WTC11 (cell line): Measurements from ENCODE around the gene POTEH.
"Not testable (repeated sequence)": the region's sequence is repeated elsewhere in the genome, so short reads cannot be mapped to it uniquely, and the experiment has no call there.

Source experiments
- NFATC4 ChIP-seq: fragments of 250-450 bp; sonication (Bioruptor Pico); IDR thresholded peaks from 2 replicates; pipeline ENCODE4 v1.9.0; 2021; ENCODE audit warnings: mild to moderate bottlenecking
- SP1 ChIP-seq: sonication (generic); formaldehyde crosslinking; conservative IDR thresholded peaks from 2 replicates; pipeline ENCODE4 v1.8.1; 2022; ENCODE audit warnings: missing genetic modification reagents
- TP53 ChIP-seq: sonication (generic); formaldehyde crosslinking; IDR thresholded peaks from 2 replicates; pipeline ENCODE4 v1.8.1; 2023; ENCODE audit warnings: mild to moderate bottlenecking, missing genetic modification reagents
- TF ChIP-seq, protein P1 (sequence below): sonication (generic); formaldehyde crosslinking; conservative IDR thresholded peaks from 2 replicates; pipeline ENCODE4 v1.8.1; 2022; ENCODE audit warnings: mild to moderate bottlenecking, missing genetic modification reagents
- TF ChIP-seq, protein P2 (sequence below): fragments of 200-600 bp; IDR thresholded peaks from 2 replicates; pipeline ENCODE4 v1.8.0; 2022; ENCODE audit warnings: antibody characterized with exemption
- TF ChIP-seq, protein P3 (sequence below): sonication (generic); formaldehyde crosslinking; IDR thresholded peaks from 2 replicates; pipeline ENCODE4 v1.8.1; 2022; ENCODE audit warnings: low read depth, mild to moderate bottlenecking, moderate library complexity, missing genetic modification reagents, borderline replicate concordance

DNA sequence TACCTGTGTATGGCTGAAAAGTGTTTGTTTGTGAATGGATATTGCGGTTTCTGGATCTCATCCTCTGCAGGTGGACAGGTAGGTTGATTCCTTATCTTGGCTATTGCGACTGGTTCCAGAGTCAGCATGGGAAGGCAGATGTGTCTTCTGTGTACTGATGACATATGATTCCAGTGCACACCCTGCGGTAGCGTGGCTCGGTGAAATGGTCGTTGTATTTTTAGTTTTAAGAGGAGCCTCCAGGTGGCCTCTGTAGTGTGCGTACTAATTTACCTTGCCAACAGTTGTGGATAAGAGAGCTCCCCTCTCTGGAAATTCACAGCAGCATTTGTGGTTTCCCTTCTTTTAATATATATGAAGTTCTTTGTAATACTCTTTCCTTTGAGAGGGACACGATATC lies 10.1 kb upstream of the POTEH start:
- TF ChIP-seq, protein P1, sequence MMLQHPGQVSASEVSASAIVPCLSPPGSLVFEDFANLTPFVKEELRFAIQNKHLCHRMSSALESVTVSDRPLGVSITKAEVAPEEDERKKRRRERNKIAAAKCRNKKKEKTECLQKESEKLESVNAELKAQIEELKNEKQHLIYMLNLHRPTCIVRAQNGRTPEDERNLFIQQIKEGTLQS (CRISPR knock-in tag) = not testable (repeated sequence)
- TF ChIP-seq NFATC4, SP1, TP53 (CRISPR knock-in tag): not testable (repeated sequence)
- TF ChIP-seq, protein P2, sequence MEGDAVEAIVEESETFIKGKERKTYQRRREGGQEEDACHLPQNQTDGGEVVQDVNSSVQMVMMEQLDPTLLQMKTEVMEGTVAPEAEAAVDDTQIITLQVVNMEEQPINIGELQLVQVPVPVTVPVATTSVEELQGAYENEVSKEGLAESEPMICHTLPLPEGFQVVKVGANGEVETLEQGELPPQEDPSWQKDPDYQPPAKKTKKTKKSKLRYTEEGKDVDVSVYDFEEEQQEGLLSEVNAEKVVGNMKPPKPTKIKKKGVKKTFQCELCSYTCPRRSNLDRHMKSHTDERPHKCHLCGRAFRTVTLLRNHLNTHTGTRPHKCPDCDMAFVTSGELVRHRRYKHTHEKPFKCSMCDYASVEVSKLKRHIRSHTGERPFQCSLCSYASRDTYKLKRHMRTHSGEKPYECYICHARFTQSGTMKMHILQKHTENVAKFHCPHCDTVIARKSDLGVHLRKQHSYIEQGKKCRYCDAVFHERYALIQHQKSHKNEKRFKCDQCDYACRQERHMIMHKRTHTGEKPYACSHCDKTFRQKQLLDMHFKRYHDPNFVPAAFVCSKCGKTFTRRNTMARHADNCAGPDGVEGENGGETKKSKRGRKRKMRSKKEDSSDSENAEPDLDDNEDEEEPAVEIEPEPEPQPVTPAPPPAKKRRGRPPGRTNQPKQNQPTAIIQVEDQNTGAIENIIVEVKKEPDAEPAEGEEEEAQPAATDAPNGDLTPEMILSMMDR = not testable (repeated sequence)
- TF ChIP-seq, protein P3, sequence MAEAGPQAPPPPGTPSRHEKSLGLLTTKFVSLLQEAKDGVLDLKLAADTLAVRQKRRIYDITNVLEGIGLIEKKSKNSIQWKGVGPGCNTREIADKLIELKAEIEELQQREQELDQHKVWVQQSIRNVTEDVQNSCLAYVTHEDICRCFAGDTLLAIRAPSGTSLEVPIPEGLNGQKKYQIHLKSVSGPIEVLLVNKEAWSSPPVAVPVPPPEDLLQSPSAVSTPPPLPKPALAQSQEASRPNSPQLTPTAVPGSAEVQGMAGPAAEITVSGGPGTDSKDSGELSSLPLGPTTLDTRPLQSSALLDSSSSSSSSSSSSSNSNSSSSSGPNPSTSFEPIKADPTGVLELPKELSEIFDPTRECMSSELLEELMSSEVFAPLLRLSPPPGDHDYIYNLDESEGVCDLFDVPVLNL (CRISPR knock-in tag) = not testable (repeated sequence)
